Activated naive CD4-positive, alpha-beta T cell treated with anti-CD3 and anti-CD28 coated beads, Interleukin-2, amount 50 U/mL, for 16 hours (primary cell): ENCODE data around the gene LDOC1.
"Not testable (repeated sequence)": the region's sequence is repeated elsewhere in the genome, so short reads cannot be mapped to it uniquely, and the experiment has no call there.

Experiments used
- DNase-seq: peaks from one replicate; pipeline ENCODE4 v3.0.0-alpha.2; 2020

Gene LDOC1

DNA sequence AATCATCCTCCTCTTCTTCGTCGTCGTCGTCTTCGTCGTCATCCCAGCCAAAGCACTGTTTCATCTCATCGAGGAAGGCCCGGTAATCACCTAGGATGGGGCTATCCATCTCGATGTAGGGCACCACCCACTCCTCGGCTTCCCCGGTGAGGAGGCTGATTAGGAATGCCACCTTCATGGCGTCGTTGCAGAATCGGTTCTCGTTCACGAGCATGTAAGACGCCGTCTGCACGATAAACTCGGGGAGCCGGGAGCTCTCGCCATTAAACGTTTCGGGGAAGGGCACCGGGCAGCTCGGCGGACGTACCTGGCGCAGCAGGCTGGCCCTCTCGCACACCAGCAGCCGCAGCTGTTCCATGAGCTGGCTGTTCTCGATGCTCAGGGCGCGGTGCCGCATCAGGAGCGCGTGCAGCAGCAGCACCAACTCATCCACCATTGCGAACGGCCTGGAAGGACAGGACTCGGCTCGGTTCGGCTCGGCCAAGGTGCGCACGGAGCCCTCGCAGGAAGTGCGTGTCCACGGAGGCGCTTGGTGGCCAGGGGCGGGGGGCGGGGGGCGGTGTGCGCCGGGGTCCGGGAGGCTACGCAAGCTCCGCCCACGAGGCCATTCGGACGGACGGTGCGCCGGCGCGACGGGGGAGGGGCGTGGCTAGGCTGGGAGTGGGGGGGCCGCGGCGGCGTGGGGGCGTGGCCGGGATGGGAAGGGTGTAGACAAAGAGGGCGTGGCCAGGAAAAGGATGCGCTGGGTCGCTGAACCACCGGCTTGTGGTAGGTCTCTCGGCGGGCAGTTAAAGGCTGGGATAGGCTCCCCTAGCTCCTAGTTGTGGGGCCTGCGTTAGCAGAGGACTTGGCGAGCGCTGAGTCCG is at the start of gene LDOC1:
Gene LDOC1, minus strand, starts transcription at position 544 of the 866 bp plus-strand sequence. Its CDS starts 108 bp downstream, at position 436.
- peak; percentile 65 for DNase-seq

DNA sequence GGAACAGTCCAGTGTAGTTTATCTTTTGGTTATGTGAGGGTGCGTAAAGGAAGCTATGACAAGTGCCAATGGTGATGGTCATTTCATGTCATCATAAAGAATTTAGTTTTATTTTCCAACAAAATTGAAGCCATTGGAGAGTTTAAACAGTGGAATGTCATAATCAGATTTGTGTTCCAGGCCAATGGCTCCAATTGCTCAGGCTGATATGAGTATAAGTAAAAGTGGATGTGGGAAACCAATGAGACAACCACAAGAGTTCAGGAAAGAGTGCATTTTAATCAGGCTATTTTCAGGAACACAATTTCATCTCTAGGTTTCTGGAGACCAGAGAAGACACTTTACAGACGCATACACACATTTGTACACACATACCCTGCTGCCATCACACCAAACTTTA is 44.7 kb upstream of the LDOC1 start:
- DNase-seq = no peak

DNA sequence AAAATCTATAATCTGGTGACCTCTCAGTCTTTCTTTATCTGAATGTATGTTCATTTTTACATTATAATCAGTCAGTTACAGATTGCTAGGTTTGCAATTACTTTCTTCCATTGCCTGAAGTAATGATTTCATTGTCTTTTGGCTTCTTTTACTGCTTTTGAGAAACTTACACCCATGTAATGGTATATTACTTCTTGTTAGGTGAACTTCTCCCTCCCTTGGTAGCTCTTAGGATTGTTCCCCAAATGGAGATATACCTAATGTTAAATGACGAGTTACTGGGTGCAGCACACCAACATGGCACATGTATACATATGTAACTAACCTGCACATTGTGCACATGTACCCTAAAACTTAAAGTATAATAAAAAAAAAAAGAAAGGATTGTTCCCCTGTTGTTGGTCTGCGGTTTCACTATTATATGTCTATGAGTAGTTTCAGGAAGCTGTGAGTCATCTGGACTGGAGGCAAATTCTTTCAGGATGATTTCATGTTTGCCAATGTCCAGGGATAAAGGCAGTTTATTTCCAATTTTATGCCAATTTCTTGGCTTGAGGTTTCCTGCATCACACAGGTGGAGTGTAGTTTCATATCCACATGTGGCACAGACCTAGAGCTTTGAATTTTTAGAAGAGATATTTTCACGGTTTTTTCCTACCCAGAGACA is 43.5 kb upstream of the LDOC1 start:
- no peak for DNase-seq

DNA sequence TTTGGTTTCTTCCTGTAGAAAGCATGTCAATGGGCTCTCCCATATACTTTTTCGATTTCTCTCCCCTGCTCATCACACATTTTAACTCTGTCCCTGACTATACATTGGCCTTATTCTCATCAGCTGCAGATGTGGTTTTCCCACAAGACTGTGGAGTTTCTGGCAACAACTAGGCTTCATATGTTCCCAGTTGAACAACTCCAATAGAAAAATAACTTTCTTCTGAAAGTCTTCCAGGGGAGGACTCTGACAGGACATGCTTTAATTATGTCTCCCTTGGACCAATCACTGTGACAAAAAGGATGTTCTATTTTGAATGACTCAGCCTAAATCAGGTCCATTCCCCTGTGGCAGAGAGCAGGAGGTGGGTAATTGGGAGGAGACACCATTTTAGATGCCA is 37.3 kb upstream of the LDOC1 start:
- no peak for DNase-seq

DNA sequence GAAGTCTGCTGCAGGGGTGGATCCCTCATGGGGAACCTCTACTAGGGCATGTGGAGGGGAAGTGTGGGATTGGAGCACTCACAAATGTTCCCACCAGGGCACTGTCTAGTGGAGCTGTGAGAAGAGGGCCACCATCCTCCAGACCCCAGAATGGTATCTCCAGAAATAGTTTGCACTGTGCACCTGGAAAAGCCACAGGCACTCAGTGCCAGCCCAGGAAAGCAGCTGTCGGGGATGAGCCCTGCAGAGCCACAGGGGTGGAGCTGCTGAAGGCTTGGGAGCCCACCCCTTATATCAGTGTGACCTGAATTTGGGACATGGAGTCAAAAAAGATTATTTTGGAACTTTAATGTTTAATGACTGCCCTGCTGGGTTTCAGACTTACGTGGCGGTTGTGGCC is 25.0 kb upstream of the LDOC1 start:
- DNase-seq = no peak

DNA sequence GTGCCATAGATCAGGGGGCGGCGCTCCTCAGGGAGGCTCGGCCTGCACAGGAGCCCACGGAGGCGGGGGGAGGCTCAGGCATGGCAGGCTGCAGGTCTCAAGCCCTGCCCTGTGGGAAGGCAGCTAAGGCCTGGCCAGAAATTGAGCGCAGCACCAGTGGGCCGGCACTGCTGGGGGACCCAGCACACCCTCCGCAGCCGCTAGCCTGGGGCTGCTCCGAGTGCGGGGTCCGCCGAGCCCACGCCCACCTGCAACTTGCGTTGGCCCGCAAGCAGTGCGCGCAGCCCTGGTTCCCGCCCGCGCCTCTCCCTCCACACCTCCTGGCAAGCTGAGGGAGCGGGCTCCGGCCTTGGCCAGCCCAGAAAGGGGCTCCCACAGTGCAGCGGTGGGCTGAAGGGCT is 11.6 kb upstream of the LDOC1 start:
- DNase-seq = not testable (repeated sequence)

DNA sequence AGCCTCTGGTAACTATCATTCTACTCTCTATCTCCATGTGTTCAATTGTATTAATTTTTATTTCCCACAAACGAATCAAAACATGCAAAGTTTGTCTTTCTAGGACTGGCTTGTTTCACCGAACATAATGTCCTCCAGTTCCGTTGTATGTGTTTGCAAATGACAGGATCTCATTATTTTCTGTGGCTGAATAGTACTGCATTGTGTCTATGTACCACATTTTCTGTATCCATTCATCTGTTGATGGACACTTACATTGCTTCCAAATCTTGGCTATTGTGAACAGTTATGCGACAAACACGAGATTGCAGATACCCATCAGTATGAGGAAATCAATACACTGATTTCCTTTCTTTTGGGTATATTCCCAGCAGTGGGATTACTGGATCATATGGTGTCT is 8.4 kb upstream of the LDOC1 start:
- no peak for DNase-seq

DNA sequence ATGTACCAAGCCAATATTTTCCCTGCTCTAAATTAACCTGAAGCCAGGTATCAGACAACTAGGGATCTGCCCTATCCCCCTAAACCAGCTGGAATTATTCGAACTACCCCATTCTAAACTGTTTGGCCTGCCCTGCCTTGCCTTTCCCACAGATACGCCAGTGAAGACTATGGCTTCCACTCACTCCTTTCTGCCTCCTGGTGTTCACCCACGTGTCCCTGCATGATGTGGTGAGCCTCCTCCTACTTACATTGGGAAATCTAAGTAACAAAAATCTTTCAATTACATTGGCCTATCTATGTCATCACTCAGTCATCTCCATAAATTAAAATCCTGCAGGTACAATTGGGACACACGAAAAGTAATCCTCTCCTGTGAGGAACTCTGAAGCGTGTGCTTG is 6.1 kb upstream of the LDOC1 start:
- no peak for DNase-seq

DNA sequence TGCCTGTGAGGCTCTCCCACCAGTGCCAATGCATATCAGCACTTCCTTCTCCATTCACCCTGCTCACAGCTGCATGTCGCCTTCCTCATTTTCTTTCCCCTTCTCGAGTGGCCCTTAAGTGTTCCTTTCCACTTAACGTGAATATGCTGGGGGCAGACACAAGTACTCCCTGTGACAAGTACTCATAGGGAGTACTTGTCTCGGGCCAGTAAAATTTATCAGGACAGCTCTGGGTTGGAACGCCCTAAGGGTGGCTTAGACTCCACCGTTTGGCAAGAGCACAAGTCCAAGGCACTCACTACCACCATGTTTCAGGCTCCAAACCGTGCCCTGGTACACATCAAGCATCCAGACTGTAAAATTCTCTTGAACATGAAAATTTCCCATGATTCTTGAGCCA is 3.9 kb upstream of the LDOC1 start:
- DNase-seq = no peak

DNA sequence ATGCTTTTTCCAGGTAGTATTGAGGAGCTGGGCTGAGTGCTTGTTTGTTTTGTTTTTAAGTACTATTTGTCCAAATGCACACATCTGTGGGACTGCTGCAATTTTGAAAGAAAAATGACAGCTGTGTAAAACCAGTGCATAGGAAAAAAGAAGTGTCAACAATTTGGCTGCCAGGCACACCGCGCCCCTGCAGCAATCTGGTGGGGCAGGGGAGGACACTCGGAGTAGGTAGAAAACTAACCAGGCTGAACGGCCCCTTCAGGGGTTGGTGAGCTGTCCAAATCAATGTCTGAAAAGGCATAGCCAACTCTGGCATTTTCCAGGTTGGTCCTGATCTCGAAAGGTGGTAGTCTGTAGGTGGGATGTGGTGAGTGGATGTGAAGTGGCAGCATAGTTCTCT is 1.1 kb downstream of the LDOC1 start:
- no peak for DNase-seq

DNA sequence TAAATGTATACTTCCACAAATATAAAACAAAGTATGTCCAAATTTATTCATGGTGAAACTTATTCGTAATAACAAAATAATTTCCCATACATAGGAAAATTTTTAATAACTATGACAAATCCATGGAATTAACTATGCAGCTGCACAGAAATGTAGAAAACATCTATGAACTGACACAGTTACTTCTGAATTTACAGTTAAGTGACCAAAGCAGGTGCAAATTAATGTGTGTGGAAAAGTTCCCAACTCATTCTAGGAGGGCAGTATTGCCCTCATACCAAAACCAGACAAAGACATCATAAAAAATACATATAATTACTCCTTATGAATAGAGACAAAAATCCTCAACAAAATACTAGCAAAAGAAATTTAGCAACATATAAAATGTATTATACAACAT is 12.5 kb downstream of the LDOC1 start:
- no peak for DNase-seq

DNA sequence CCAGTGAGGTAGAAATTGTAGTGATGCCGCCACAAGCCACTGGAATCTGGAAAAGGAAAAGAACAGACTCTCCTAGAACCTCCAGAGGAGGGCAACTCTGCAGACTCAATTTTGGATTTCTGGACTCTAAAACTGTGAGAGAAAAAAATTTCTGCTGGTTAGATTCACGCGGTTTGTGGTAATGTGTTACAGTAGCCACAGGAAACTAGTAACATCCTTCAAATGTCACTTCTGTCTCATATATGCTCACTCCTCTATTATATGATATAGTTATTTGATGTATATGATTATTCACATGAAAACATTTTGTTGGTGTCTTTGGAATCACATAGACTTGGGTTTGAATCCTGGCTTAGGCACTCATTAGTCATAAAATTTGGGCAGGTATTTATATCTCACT is 18.8 kb downstream of the LDOC1 start:
- DNase-seq = no peak

DNA sequence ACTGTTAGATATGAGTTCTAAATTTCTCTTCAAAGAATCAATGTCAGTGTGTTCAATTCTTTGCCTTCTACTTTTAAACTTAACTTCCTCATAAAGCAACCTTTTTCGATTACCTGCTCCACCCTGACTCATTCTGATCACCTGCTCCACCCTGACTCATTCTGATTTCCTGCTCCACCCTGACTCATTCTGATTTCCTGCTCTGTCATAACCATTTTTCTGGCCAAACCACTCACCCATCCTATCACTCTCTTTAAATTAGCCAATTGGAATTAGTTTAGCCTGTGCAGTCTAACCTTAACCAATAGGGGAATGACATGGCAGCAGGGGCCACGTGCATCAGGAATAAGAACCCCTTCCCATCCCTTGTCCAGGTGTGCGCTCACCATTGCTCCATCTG is 21.7 kb downstream of the LDOC1 start:
- DNase-seq = not testable (repeated sequence)

DNA sequence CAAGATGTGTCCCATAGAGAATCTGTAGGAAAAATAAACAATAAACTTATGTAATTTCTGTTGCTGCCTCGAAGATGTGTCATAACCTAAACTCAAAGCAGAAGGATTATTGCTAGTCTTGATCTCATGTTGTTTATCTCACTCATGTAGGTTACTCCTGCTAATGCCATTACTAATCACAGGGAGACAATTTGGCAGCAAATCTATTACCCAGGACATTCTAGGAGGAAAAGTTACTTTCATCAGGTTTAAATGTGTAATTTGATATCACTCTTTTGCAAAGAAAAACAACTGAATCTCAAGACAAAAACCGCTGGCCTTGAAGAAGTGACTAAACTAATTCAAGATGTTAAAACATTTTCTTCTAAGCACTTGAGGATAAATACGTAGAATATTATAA is 34.0 kb downstream of the LDOC1 start:
- DNase-seq = no peak

DNA sequence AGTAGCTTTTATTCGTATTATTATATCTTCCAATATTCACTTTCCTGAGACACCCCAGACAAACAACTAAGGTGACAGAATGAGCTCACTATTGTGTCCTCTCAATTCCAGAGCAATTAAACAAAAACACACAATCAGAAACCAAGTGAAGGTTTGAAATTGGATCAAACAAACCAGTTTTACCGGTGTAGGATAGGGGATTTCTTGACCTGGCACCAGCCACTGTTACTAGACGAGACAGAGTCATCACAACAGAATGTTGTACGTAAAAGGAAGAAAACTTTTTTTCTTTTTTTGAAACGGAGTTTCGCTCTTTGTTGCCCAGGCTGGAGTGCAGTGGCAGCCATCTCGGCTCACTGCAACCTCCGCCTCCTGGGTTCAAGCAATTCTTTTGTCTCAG is 43.7 kb downstream of the LDOC1 start:
- DNase-seq = no peak

DNA sequence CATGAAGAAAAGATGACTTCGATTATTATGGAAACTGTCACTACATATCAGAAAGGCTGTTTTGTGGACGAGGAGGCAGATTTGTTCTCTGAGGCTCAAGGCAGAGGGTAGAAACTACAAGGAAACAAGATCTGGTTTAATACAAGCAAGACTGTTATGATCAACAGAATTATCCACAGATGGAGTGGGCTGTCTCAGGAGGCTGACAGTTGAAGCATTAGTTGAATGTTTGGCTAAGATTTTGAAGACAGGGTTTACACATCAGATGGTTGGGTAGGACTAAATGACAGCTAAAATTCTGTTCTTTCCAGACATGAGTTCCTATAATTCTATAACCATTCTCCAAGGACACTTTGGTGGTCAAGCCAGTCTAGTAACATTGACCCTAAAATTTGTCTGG is 49.8 kb downstream of the LDOC1 start:
- no peak for DNase-seq
